H9 (cell line): Measurements from ENCODE around the gene GPALPP1. TPM values are rescaled to one million over a fixed set of nuclear protein-coding genes. Genes with fewer than 3 reads are reported as not detected.

Experiments
- DNase-seq: peaks from one replicate; pipeline ENCODE4 v3.0.0-alpha.2; 2017
- H2AFZ ChIP-seq: one replicate; pipeline ENCODE4 v1.6.1; 2013; ENCODE audit warnings: mild to moderate bottlenecking, low read length, control low read depth, moderate library complexity
- H2AK5ac ChIP-seq: 2 replicates; pipeline ENCODE4 v1.6.1; 2013; ENCODE audit warnings: low read length, control low read depth, mixed read lengths; ENCODE audit not compliant: insufficient read length
- H2BK120ac ChIP-seq: one replicate; pipeline ENCODE4 v1.6.1; 2013; ENCODE audit warnings: low read depth, mild to moderate bottlenecking, low read length, control low read depth, inconsistent platforms; ENCODE audit not compliant: poor library complexity, severe bottlenecking
- H2BK12ac ChIP-seq: 2 replicates; pipeline ENCODE4 v1.6.1; 2013; ENCODE audit warnings: low read length, control low read depth, mixed read lengths, low read depth; ENCODE audit not compliant: insufficient read length
- H2BK15ac ChIP-seq: 2 replicates; pipeline ENCODE4 v1.6.1; 2013; ENCODE audit warnings: low read depth, low read length, control low read depth
- H2BK20ac ChIP-seq: one replicate; pipeline ENCODE4 v1.6.1; 2013; ENCODE audit warnings: low read depth, mild to moderate bottlenecking, low read length, control low read depth, inconsistent platforms; ENCODE audit not compliant: poor library complexity, severe bottlenecking
- H2BK5ac ChIP-seq: 2 replicates; pipeline ENCODE4 v1.6.1; 2013; ENCODE audit warnings: low read length, control low read depth, mixed read lengths; ENCODE audit not compliant: insufficient read length
- H3K14ac ChIP-seq: 2 replicates; pipeline ENCODE4 v1.6.1; 2013; ENCODE audit warnings: low read length, control low read depth; ENCODE audit not compliant: insufficient read depth
- H3K18ac ChIP-seq: 2 replicates; pipeline ENCODE4 v1.6.1; 2013; ENCODE audit warnings: low read depth, mild to moderate bottlenecking, mixed read lengths, low read length, control low read depth; ENCODE audit not compliant: insufficient read length
- H3K23ac ChIP-seq: 2 replicates; pipeline ENCODE4 v1.6.1; 2013; ENCODE audit warnings: low read length, control low read depth, mixed read lengths, low read depth; ENCODE audit not compliant: insufficient read length
- H3K23me2 ChIP-seq: 2 replicates; pipeline ENCODE4 v1.6.1; 2013; ENCODE audit warnings: low read depth, mild to moderate bottlenecking, mixed read lengths, low read length, control low read depth; ENCODE audit not compliant: insufficient read length, poor library complexity, severe bottlenecking
- H3K27ac ChIP-seq: 2 replicates; pipeline ENCODE4 v1.5.1; 2013; ENCODE audit warnings: low read length, control low read depth, mixed read lengths, low read depth; ENCODE audit not compliant: insufficient read length
- H3K27me3 ChIP-seq: 2 replicates; pipeline ENCODE4 v1.6.1; 2013; ENCODE audit warnings: low read length, control low read depth, inconsistent platforms; ENCODE audit not compliant: insufficient read depth
- H3K4ac ChIP-seq: 2 replicates; pipeline ENCODE4 v1.6.1; 2013; ENCODE audit warnings: low read depth, mild to moderate bottlenecking, control low read depth, inconsistent platforms, low read length, moderate library complexity
- H3K4me1 ChIP-seq: 2 replicates; pipeline ENCODE4 v1.6.1; 2013; ENCODE audit warnings: low read length, control low read depth, inconsistent platforms; ENCODE audit not compliant: insufficient read depth
- H3K4me2 ChIP-seq: 2 replicates; pipeline ENCODE4 v1.6.1; 2013; ENCODE audit warnings: low read length, control low read depth, mixed read lengths; ENCODE audit not compliant: insufficient read length, insufficient read depth
- H3K56ac ChIP-seq: 2 replicates; pipeline ENCODE4 v1.6.1; 2013; ENCODE audit warnings: low read depth, mild to moderate bottlenecking, mixed read lengths, low read length, control low read depth; ENCODE audit not compliant: insufficient read length
- H3K79me1 ChIP-seq: 2 replicates; pipeline ENCODE4 v1.6.1; 2013; ENCODE audit warnings: low read depth, mild to moderate bottlenecking, moderate library complexity, low read length, control low read depth, inconsistent platforms; ENCODE audit not compliant: insufficient read depth, poor library complexity, severe bottlenecking
- H3K79me2 ChIP-seq: 2 replicates; pipeline ENCODE4 v1.6.1; 2013; ENCODE audit warnings: low read length, control low read depth, inconsistent platforms; ENCODE audit not compliant: insufficient read depth
- H3K9ac ChIP-seq: 2 replicates; pipeline ENCODE4 v1.6.1; 2013; ENCODE audit warnings: low read length, control low read depth, mixed read lengths; ENCODE audit not compliant: insufficient read length; ENCODE audit errors: extremely low read depth
- H3K9me3 ChIP-seq: one replicate; pipeline ENCODE4 v1.6.1; 2013; ENCODE audit warnings: low read depth, low read length, inconsistent platforms; ENCODE audit not compliant: control insufficient read depth
- H3T11ph ChIP-seq: one replicate; pipeline ENCODE4 v1.6.1; 2013; ENCODE audit warnings: mild to moderate bottlenecking, low read length, control low read depth, inconsistent platforms
- H4K20me1 ChIP-seq: one replicate; pipeline ENCODE4 v1.6.1; 2013; ENCODE audit not compliant: control insufficient read depth, insufficient read length, insufficient read depth
- H4K5ac ChIP-seq: 2 replicates; pipeline ENCODE4 v1.6.1; 2013; ENCODE audit warnings: low read depth, mild to moderate bottlenecking, mixed read lengths, low read length, control low read depth; ENCODE audit not compliant: insufficient read length
- H4K8ac ChIP-seq: replicated peaks from 2 replicates; pipeline ENCODE4 v1.6.1; 2013; ENCODE audit warnings: low read length, control low read depth, mixed read lengths, low read depth; ENCODE audit not compliant: insufficient read length
- H4K91ac ChIP-seq: 2 replicates; pipeline ENCODE4 v1.6.1; 2013; ENCODE audit warnings: low read depth, mild to moderate bottlenecking, moderate library complexity, mixed read lengths, low read length, control low read depth; ENCODE audit not compliant: insufficient read length
- H3K27ac Mint-ChIP-seq, 3 experiments: 2 replicates in 2 of 3; 3 replicates in 1 of 3; pipeline ENCODE4 v1.8.0; 2020 to 2021; ENCODE audit warnings: mixed read lengths in 3 of 3, mild to moderate bottlenecking in 1 of 3, moderate library complexity in 1 of 3
- H3K27me3 Mint-ChIP-seq: 2 replicates; pipeline ENCODE4 v1.8.0; 2021; ENCODE audit warnings: low read depth, mild to moderate bottlenecking, moderate library complexity, mixed read lengths
- H3K36me3 Mint-ChIP-seq, 3 experiments: 2 replicates in 2 of 3; 3 replicates in 1 of 3; pipeline ENCODE4 v1.8.0; 2020 to 2021; ENCODE audit warnings: low read depth in 3 of 3, mixed read lengths in 3 of 3; ENCODE audit not compliant: insufficient read depth in 1 of 3
- H3K4me1 Mint-ChIP-seq, 2 experiments: 2 replicates each; pipeline ENCODE4 v1.8.0; 2020; ENCODE audit warnings: mixed read lengths in 2 of 2
- H3K4me3 Mint-ChIP-seq, 2 experiments: 2 replicates in 1 of 2; 3 replicates in 1 of 2; pipeline ENCODE4 v1.8.0; 2020 to 2021; ENCODE audit warnings: mild to moderate bottlenecking in 2 of 2, mixed read lengths in 2 of 2, moderate library complexity in 1 of 2
- H3K9me3 Mint-ChIP-seq, 2 experiments: 2 replicates in 1 of 2; 3 replicates in 1 of 2; pipeline ENCODE4 v1.8.0; 2020; ENCODE audit warnings: mild to moderate bottlenecking in 2 of 2, mixed read lengths in 2 of 2, moderate library complexity in 1 of 2
- WGBS: extraction: QIAGEN DNeasy Blood & Tissue Kit; methylation state at CpG from one replicate; pipeline ENCODE4 v1.1.7; 2013; ENCODE audit warnings: missing lambda C conversion rate, low lambda C conversion rate, mixed read lengths; ENCODE audit not compliant: insufficient read length; ENCODE audit errors: extremely low coverage; 5-methylcytosine and 5-hydroxymethylcytosine counted together
- total RNA-seq: library from RNA; stranded (reverse); gene quantifications from 2 replicates; pipeline ENCODE4 v1.2.1, GENCODE V29; 2021
- TF ChIP-seq, protein P1 (sequence below): fragments of 200-600 bp; sonication (generic); conservative IDR thresholded peaks from 3 replicates; pipeline ENCODE4 v1.8.0; 2021; ENCODE audit warnings: antibody characterized with exemption, mild to moderate bottlenecking

GPALPP1 gene
- total RNA-seq, 1 experiment from 2014 or later: 21.9 TPM

DNA sequence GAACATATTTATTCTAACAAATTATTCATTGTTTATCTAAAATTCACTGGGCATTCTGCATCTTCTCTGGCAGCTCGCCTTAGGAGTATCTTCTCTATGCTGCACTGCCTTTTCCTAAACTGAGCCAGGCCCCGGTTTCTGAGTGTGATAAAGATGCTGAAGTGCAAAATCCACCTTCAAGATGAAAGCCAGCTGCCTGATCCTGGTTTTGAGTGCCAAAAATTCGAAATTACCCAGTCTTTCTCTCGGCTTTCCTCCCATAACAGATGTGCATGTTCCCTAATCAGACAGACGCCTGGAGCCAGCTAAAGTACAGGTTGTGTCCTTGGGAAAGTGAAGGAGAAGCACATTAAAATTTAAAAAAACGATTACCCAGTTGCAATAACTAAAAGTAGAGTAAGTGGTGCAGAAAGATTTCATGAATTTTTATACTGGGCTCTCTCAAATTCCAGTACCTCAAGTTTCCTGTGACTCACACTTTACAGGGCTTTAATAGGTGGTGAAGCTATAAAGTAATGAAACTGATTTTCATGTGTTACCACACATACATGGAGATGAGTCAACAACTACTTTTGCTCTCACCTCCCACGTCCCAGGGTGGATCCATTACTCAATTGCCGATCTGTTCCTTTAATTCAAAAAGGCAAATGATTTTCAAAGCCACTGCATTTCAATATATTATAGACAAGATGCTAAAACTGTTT lies 66.0 kb downstream of the GPALPP1 start:
- H4K20me1 ChIP-seq: no peaks in the 10 kb centered on the region
- no peak overlapping the region for H4K91ac ChIP-seq
- H3K23ac ChIP-seq: no peak overlapping the region
- H3K9me3 Mint-ChIP-seq: no peaks in the 10 kb centered on the region
- no peaks in the 10 kb centered on the region for H3K79me1 ChIP-seq
- no peaks in the 10 kb centered on the region for H3K23me2 ChIP-seq
- peaks cover 11 to 28% of the 10 kb centered on the region in 2 experiments for H3K4me1 Mint-ChIP-seq
- no peak overlapping the region for H3K4me2 ChIP-seq
- no peak overlapping the region for H2BK120ac ChIP-seq
- no peaks in the 10 kb centered on the region for H3K79me2 ChIP-seq
- no peak overlapping the region for H3K4ac ChIP-seq
- WGBS: no CpG with 5 or more reads among the region's 8 CpGs
- H3K56ac ChIP-seq: no peak overlapping the region
- no peak overlapping the region for H2BK12ac ChIP-seq
- no peak overlapping the region for H3T11ph ChIP-seq
- H4K5ac ChIP-seq: no peak overlapping the region
- H2BK5ac ChIP-seq: no peak overlapping the region
- no peaks in the 10 kb centered on the region; the same call in 1 of the 2 replicates for H3K27me3 Mint-ChIP-seq
- no peak overlapping the region for H2AK5ac ChIP-seq
- H4K8ac ChIP-seq: no peak overlapping the region
- H3K27ac Mint-ChIP-seq: peak overlapping the region in 1 of 3 experiments; percentile 40; a peak in 1 of 7 replicates
- H3K9me3 ChIP-seq: no peaks in the 10 kb centered on the region
- DNase-seq: no peak
- no peak overlapping the region for H2BK15ac ChIP-seq
- H3K27ac ChIP-seq: no peak overlapping the region
- no peaks in the 10 kb centered on the region for H3K4me1 ChIP-seq
- H3K27me3 ChIP-seq: no peaks in the 10 kb centered on the region
- H3K14ac ChIP-seq: no peak overlapping the region
- no peak overlapping the region for H3K18ac ChIP-seq
- no peak overlapping the region for H2BK20ac ChIP-seq
- TF ChIP-seq, protein P1, sequence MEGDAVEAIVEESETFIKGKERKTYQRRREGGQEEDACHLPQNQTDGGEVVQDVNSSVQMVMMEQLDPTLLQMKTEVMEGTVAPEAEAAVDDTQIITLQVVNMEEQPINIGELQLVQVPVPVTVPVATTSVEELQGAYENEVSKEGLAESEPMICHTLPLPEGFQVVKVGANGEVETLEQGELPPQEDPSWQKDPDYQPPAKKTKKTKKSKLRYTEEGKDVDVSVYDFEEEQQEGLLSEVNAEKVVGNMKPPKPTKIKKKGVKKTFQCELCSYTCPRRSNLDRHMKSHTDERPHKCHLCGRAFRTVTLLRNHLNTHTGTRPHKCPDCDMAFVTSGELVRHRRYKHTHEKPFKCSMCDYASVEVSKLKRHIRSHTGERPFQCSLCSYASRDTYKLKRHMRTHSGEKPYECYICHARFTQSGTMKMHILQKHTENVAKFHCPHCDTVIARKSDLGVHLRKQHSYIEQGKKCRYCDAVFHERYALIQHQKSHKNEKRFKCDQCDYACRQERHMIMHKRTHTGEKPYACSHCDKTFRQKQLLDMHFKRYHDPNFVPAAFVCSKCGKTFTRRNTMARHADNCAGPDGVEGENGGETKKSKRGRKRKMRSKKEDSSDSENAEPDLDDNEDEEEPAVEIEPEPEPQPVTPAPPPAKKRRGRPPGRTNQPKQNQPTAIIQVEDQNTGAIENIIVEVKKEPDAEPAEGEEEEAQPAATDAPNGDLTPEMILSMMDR: no peak
- no peaks in the 10 kb centered on the region for H3K36me3 Mint-ChIP-seq
- no peak overlapping the region for H3K4me3 Mint-ChIP-seq
- no peak overlapping the region for H3K9ac ChIP-seq
- no peak overlapping the region for H2AFZ ChIP-seq
